Measurements from ENCODE around the gene DSEL. TPM values are rescaled to one million over a fixed set of nuclear protein-coding genes. Genes with fewer than 3 reads are reported as not detected.

DSEL gene
- total RNA-seq, 3 donors from 2014 or later (not counting 1 experiment from before 2014, with no cell fraction given) = 0.11 to 0.38 (median 0.12) TPM

- Mint-ChIP-seq H3K9me3 (peaks cover 3 to 4% of the 10 kb centered on the region in 2 donors), H3K4me3 (no peak overlapping the region), H3K4me1 (no peaks in the 10 kb centered on the region), H3K27ac (no peak overlapping the region), H3K36me3 (no peaks in the 10 kb centered on the region), H3K27me3 (ENCODE audit: low read depth in 2 of 2) (no peaks in the 10 kb centered on the region)
- no peak for ATAC-seq
- no peak for TF ChIP-seq CTCF (IDR thresholded peaks at IDR 0.05)
- intact Hi-C loops (cut with micrococcal nuclease) = no loop called here
- Histone ChIP-seq H3K27me3 (ENCODE audit: control insufficient read depth, insufficient read depth, low read length) (no peaks in the 10 kb centered on the region), H3K9me3 (ENCODE audit: control insufficient read depth, insufficient read depth, low read length) (no peaks in the 10 kb centered on the region), H3K4me3 (ENCODE audit: low read length) (no peak overlapping the region), H3K4me1 (ENCODE audit: control insufficient read depth, insufficient read depth, low read length) (no peaks in the 10 kb centered on the region), H3K27ac (ENCODE audit: low read length) (no peak overlapping the region), H3K36me3 (ENCODE audit: control insufficient read depth, insufficient read depth, low read length) (no peaks in the 10 kb centered on the region)
- no peak for DNase-seq
- WGBS (ENCODE audit: insufficient coverage) = 94% methylated on average over 3 of the region's 3 CpGs
Measured at GRCh38 chr18:67485655-67486054, 30.9 kb downstream of the DSEL start.

- Mint-ChIP-seq H3K36me3 (no peaks in the 10 kb centered on the region), H3K9me3 (peaks cover 3 to 4% of the 10 kb centered on the region in 2 donors), H3K4me3 (no peak overlapping the region), H3K4me1 (no peaks in the 10 kb centered on the region), H3K27ac (no peak overlapping the region), H3K27me3 (ENCODE audit: low read depth in 2 of 2) (no peaks in the 10 kb centered on the region)
- Histone ChIP-seq H3K27ac (ENCODE audit: low read length) (no peak overlapping the region), H3K9me3 (ENCODE audit: control insufficient read depth, insufficient read depth, low read length) (no peaks in the 10 kb centered on the region), H3K4me3 (ENCODE audit: low read length) (no peak overlapping the region), H3K36me3 (ENCODE audit: control insufficient read depth, insufficient read depth, low read length) (no peaks in the 10 kb centered on the region), H3K27me3 (ENCODE audit: control insufficient read depth, insufficient read depth, low read length) (no peaks in the 10 kb centered on the region), H3K4me1 (ENCODE audit: control insufficient read depth, insufficient read depth, low read length) (no peaks in the 10 kb centered on the region)
- 68% methylated on average over 1 of the region's 2 CpGs for WGBS (ENCODE audit: insufficient coverage)
- DNase-seq (no peak), ATAC-seq (no peak)
- intact Hi-C loops (cut with micrococcal nuclease) = no loop called here
- no peak for TF ChIP-seq CTCF (IDR thresholded peaks at IDR 0.05)
Measured at GRCh38 chr18:67484458-67484857, 32.1 kb downstream of the DSEL start.

- intact Hi-C loops (cut with micrococcal nuclease) = no loop called here
- H3K27ac ChIP-seq (ENCODE audit: low read length) = no peak overlapping the region
- ATAC-seq = no peak
Measured at GRCh38 chr18:67483952-67484351, 32.6 kb downstream of the DSEL start.

More at GRCh38 chr18:67483952-67484351, 32.6 kb downstream of the DSEL start:
- Histone ChIP-seq H3K4me1 (ENCODE audit: control insufficient read depth, insufficient read depth, low read length) (no peaks in the 10 kb centered on the region), H3K36me3 (ENCODE audit: control insufficient read depth, insufficient read depth, low read length) (no peaks in the 10 kb centered on the region), H3K27me3 (ENCODE audit: control insufficient read depth, insufficient read depth, low read length) (no peaks in the 10 kb centered on the region), H3K9me3 (ENCODE audit: control insufficient read depth, insufficient read depth, low read length) (no peaks in the 10 kb centered on the region), H3K4me3 (ENCODE audit: low read length) (no peak overlapping the region)
- Mint-ChIP-seq H3K4me3 (no peak overlapping the region), H3K4me1 (no peaks in the 10 kb centered on the region), H3K27me3 (ENCODE audit: low read depth in 2 of 2) (no peaks in the 10 kb centered on the region), H3K9me3 (peaks cover 3 to 4% of the 10 kb centered on the region in 2 donors), H3K27ac (no peak overlapping the region), H3K36me3 (no peaks in the 10 kb centered on the region)
- 85% methylated on average over 6 of the region's 6 CpGs for WGBS (ENCODE audit: insufficient coverage)
- no peak for DNase-seq
- no peak for TF ChIP-seq CTCF (IDR thresholded peaks at IDR 0.05)
